GM18870 (cell line): ENCODE results near the gene LRBA.
"Not testable (repeated sequence)": the region's sequence is repeated elsewhere in the genome, so short reads cannot be mapped to it uniquely, and the experiment has no call there.

Experiments used
- ATAC-seq: cut with Tn5 transposase; IDR thresholded peaks from one replicate; pipeline ENCODE4 v1.9.1; 2021; ENCODE audit warnings: moderate library complexity; ENCODE audit not compliant: unreplicated experiment

The LRBA gene

DNA sequence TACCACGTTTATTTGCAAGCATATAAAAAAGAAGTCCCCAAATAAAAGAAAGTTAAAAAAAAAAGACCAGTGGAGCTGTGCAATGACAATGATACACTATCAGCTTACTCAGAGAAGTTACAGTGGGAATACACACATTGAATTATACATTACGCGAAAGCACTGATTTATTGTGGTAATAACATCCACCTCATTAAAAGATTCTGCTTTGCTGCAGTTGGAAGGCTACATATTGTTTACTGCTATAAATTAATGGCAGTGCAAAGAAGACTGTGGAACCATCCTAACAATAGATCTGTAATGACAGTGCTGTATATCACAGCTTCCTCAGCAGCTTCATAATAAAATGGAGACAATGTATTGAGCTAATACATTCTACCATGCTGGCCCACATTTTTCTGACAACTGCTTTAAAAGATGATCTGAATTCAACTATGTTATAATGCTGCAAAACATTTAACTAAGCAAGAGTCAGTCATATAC, 575.6 kb downstream of the LRBA start:
- no peak for ATAC-seq

DNA sequence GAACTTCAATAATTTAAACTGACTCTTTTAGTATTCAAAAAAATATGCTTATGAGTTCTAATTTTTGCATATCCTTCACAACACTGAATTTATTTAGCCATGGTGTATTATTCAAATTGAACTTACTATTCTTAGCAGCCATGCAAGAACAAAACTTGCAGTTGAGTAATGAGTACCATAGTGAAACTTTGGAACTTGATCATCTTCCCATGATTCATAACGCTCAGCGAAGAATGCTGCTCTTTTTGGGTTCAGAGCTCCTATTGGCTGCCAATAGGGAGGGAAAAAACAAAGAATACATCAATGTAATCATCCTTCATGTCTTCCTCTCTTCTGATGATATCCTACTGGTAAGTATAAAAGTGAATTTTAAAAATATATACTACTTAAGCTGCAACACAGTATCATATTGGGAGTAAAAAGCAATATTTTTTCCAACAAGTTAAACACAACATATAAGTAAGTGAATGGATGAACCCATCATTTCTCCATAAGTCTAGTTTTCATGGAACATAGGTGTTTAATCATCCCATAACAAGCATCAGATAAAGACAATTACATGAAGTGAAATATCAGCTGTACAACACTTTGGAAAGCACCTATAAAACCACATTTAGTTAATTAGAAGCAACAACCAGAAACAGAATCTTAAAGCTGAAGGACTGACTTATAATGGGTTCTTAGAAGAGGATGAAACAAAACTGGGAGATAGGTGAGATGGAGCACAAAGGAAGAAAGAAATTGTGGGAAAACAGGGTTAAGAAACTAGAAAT, 578.3 kb downstream of the LRBA start:
- ATAC-seq = no peak

DNA sequence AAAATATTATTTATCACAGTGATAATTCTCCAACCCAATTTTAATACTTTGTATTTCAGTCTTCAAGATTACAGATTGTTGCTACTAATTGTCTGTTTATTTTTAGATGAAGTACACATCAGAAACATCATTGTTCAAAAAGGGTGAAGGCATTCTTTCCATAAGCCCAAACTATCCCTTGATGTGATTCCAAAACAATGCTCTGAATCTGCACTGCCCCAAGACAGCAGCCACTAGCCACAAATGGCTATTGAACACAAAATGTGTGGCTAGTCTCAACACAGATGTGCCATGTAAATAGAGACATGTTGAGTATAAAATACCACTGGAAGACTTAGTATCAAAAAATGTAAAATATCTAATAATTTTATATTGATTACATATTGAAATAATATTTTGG, 583.9 kb downstream of the LRBA start:
- no peak for ATAC-seq

DNA sequence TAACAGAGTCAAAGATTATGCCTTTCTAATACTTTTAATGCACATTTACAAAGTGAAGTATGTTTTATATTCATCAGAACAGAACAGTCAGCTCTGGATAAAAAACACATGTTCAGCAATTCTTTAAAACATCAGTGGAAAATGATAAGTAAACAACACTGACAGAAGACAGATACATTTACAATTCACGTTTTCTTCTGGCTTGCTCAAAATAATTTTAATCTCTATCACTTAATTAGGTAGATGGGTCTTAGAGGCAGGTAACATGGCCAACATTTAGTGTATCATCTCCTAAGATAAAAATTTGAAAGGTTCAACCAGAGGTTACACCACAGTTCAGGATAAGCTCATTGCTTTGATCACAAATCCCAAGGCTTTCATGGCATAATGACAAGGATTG, 589.9 kb downstream of the LRBA start:
- ATAC-seq = no peak

DNA sequence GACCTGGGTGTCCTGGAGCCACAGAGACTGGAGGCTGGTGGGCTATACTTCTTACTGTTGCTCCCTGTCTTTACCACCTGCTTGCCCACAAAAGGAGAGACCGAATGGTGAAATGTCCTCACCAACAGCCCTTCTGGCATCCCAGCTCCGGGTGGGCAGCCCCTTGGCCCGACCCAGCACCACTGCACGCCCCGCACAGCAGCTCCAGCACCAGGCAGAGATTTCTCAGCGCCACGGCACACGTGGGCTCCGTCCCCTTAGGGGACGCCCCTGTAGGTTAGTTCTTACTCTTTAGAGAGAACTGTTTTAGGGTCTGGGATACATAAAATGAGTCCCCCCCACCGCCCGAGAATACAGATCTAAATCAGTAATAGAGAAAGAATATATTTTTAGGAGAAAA, 591.6 kb downstream of the LRBA start:
- no peak for ATAC-seq

DNA sequence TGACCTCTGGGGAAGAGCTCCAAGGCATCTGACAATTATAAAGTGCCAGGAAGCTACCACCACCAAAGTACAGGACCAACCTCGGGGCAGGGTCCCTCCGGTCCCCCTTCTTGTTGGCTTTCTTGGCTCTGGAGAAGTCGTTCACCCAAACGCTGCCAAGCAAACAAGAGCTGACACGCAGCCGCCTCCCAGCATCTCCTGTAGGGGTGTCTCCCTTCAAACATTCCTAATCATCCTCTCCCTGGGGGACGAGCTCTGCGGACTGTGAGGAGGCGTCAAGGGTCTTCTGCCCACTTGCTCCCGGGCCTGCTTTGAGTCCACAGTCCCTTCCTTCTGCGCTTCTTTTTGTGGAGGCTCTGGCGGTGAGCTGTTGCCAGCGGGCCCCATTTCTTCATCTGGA, 592.0 kb downstream of the LRBA start:
- ATAC-seq = no peak

DNA sequence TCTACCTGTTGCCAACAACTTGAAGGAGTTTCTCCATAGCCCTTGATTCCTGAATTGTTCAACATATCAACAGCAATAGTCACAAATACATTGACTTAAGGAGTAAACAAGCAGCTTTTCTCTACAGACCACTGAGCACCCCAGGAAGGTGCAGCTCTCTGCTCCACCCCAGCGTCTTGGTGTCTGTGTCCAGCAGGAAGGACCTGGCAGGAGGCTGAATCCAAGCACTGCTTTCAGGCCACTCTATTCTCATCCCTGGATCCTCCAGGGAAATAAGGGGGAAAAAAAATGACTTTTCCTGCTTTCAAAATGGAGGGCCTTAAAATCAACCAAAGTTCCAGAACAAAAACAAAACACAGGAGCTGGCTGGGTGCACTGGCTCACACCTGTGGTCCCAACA, 593.5 kb downstream of the LRBA start:
- ATAC-seq = no peak

DNA sequence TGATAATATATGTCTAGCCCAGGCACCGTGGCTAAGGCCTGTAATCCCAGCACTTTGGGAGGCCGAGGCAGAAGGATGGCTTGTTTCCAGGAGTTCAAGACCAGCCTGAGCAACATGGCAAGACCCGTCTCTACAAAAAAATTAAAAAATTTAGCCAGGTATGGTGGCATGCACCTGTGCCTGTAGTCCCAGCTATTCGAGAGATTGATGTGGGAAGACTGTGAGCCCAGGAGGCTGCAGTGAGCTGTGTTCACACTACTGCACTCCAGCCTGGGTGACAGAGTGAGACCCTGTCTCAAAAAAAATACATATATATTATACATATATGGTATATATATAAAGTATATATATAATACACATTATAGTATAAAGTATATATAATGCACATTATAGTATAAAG, 595.1 kb downstream of the LRBA start:
- no peak for ATAC-seq

DNA sequence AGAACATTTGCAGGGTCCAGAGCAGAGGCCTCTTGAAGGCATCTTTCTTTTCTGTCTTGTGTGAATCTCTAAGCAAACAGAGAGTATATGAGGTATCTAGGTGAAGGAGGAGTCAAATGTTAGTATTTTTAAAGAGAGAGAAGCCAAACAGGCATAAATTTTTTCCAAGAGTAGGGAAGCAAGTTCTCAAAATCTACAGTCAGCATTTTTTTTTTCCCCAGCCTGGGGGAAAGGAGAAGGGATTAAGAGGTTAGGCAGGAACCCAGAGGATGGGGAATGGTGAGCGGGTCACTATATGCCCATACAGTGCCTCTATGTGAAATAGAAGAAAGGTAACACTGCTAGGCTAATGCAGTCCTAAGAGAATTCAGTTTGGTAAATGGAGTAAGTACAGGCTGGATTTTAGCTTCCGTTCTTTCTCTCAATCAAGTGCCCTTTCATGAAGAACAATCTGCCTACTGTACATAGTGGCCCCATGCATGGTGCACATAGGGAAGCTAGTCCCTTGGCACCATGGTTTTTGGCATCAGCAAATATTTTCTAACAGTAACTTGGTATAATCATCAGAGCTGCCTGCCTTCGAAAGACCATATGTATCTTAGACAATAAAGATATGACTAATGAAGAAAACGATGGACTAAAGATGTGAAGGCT, 596.2 kb downstream of the LRBA start:
- no peak for ATAC-seq

DNA sequence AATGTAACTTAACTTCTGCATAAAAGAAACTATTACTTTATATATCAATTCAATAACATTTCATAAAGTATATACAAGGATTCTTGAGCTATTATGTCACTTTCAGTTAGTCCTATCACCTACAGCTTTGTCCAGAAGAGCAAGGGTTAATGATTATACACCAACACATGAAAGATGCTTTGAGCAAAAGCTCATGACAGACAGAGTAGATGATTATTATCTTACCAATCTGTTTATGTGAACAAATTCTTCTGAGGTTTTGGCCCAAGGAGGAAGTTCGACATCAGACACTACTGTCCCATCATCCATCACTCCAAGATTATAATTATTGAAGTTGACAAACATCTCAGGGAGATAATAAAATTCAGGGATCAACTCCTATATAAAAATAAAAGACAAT, 599.9 kb downstream of the LRBA start:
- ATAC-seq = no peak

DNA sequence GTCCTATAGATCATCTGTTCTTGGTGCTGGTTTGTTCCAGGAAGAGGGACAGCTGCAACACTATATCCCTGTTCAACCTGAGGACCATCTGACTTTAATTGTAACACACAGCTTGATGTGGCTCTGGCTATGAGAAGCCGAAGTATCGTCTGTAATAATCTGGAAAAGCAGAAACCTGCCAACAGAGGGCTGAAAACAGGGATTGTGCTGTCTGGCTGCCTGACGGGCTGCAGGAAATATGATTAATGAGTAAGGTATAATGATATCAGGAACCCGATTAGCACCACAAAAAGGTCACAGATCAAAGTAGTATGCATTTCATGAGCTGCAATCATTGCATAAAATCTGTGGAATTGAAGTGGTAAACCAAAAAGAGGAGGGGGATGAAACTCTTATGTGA, 603.6 kb downstream of the LRBA start:
- ATAC-seq = no peak

DNA sequence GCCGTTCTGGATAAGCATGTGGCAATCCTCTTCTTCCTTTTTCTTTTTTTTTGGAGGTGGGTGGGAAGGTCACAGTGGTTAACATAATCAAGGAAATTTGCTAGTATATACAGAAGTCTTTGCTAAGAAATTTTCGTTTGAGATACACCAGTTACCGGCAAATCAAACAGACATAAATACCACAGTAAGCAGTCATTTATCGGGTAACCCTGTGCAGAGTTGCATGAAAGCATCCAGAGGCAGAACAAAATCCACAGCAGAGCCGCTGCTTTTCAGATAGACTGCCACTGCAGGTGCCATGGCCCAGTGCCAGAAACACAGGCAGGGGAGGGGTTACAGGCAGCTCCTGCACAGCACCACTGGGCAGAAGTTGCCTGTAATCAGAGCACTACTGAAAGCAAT, 612.2 kb downstream of the LRBA start:
- peak; percentile 48 for ATAC-seq

DNA sequence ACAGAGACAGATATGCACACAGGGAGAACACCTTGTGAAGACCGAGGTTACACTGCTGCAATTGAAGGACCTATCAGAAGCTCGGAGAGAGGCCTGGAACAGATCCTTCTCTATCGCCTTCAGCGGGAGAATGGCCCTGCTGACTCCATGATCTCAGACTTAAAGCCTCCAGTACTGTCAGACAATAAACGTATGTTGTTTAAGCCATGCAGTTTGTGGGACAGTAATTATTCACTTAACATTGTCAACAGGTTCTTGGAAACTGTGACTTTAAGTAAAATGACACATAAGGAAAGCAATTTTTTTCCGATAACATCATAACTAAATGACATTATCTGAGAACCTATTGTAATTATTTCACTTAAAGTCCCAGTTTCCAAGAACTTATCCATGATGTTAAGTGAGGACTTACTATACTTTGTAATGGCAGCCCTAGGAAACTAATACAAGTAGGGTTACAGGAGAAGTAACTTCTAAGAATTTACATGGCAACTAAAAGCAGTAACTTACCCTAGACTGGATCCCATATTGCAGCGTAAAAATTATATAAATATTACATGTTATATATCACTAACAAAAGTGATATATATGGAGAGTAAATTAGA, 613.9 kb downstream of the LRBA start:
- ATAC-seq = no peak

DNA sequence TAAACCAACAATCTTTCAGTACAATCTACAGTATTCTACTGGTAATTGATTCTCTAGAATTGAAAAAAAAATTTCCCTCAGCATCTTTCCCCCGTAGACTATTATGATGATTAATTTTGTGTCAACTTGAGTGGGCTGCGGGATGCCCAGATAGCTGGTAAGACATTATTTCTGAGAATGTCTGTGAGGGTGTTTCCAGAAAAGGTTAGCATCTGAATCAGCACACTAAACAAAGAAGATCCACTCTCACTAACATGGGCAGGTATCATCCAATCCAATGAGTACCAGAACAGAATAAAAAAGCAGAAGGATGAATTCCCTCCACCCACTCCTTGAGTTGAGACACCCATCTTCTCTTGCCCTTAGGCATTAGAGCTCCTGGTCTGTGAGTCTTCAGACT, 619.2 kb downstream of the LRBA start:
- no peak for ATAC-seq

DNA sequence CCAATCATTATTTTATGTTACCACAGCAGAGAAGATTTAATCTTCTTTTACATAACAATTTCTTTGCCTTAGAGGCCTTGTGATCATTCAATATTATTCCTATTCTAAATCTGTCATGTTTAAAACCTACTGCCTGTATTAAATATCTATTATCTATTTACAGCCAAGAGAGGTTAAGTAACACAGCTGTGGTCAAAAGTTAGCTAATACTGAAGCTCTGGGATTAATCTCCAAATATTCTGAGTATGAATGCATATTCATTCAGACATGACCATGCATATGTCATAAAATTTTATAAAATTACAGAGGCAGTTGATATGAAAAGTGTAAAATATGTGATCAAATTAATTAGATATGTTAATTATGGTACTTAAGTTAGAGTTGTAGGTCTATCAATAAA, 621.0 kb downstream of the LRBA start:
- ATAC-seq = no peak

DNA sequence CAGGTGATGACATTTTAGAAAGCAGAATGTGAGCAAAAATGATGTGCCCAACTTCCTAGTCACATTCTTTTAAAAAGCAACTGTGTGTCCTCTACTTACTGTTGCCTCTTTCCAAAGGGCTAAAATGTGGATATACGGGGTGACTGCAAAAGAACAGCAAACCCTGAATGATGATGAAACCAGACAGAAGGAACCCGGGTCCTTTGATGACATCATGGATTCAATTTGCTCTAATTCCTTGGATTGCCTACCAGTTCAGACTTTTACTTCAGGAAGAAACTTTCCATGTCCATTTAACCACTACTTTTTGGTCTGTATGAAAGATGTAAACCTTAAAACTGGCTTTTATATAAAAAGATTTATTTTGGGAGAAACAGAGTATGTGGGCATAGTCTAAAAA, 624.0 kb downstream of the LRBA start:
- ATAC-seq = no peak

DNA sequence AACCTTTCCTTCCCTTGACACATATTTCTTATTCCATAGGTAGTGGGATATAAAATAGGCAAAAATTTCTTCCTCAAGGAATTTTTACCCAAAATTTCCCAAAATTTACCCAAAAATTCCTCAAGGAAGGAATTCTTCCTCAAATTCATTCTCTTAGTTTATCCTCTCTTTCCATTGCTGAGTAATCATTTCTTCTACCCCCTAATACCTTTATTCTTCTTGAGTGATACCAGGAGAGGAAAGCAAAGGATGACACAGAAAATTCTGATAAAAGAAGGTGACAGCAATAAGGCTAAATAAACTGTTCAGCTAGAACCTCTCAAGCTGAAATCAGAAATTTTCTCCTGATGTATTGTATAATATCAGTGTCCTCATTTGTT, 624.6 kb downstream of the LRBA start:
- ATAC-seq = no peak

DNA sequence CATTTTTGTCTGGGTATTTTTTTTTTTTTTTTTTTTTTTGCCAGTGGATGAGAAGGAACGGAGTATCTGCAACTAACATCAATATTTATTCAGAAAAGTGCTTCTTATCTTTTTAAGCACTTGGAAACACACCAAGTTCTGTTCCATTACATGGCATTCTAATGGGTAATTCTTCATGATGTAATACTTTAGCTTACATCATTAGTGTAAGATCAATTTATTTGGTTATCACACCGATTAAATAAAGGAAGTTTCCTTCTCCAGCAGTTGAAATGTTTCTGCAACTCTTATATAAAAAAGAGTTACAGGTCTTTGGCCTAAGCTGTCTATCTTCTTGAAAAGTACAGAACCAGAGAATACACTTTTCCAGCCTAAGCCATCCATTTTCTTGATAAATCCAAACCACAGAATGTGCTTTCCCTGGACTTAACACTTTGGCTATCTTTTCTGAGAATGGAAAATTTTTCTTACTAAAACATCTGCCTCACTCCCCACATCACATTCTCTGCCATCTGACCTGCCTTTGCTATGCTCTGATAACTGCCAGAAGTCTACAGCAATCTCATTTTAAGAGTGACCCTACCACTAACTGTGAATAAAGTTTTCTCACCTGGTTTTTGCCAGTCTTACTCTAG, 625.1 kb downstream of the LRBA start:
- no peak for ATAC-seq

DNA sequence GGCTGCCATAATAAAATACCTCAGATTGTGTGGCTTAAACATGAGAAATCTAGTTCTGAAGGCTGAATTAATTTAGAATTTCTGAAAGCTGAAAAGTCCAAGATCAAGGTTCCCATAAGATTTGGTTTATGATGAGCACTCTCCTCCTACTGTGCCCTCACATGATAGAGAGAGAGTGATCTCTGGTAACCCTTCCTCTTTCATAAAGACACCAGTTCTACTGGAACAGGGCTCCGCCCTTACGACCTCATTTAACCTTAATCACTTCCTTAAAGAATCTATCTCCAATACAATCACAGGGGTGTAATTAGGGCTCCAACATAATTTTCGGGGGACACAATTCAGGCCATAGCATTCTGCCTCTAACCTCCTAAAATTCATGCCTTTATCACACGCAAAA, 627.1 kb downstream of the LRBA start:
- ATAC-seq = no peak

DNA sequence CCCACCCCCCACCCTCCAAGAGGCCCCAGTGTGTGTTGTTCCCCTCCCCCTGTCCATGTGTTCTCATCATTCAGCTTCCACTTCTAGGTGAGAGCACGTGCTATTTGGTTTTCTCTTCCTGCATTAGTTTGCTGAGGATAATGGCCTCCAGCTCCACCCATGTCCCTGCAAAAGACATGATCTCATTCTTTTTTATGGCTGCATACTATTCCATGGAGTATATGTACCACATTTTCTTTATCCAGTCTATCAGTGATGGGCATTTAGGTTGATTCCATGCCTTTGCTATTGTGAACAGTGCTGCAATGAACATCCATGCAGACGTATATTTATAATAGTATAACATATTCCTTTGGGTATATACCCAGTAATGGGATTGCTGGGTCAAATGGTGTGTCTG, 628.7 kb downstream of the LRBA start:
- ATAC-seq = not testable (repeated sequence)

DNA sequence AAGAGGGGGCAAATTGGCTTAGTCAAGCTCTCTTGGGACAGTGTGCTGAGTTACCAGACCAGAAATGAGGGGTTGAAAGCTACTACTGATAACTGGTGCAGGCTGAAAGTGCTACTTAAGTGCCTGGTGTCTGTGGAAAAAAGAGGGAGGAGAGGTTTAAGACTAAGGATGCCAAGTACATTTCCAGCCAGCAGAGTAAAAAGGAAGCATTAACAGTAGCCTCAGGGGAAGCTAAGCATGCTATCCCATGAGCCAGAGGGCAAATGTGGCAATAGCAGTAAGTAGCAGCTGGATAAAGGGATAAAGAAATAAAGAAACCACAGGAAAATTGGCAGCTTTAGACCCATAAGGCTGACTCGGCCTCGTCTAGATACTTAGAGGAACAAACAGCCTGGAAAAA, 629.5 kb downstream of the LRBA start:
- ATAC-seq = no peak

DNA sequence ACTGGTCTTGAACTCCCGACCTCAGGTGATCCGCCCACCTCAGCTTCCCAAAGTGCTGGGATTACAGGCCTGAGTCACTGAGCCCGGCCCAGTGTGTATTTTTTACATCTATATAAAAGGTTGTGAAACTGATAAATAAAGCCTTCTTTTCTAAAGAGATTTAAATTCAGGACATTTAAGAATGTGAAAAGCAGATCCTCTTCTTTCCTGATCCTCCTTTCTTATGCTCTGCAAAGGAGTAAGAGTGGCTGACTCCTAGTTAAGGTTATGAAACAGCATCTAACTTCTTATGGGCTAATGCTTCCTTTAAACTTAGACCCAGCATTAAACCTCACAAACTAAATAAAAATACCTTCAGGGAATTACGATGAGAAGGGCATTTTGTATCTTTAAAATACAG, 630.8 kb downstream of the LRBA start:
- ATAC-seq = no peak
